C4-2B (cell line): Measurements from ENCODE around the gene PRUNE2.

Experiments used
- ZFX ChIP-seq: fragments of 450-650 bp; IDR thresholded peaks from 2 replicates; pipeline ENCODE4 v1.6.1; 2017
- TF ChIP-seq, protein P1 (sequence below): fragments of 450-650 bp; conservative IDR thresholded peaks from 2 replicates; pipeline ENCODE4 v1.5.1; 2017; ENCODE audit warnings: mild to moderate bottlenecking

- TF ChIP-seq, protein P1, sequence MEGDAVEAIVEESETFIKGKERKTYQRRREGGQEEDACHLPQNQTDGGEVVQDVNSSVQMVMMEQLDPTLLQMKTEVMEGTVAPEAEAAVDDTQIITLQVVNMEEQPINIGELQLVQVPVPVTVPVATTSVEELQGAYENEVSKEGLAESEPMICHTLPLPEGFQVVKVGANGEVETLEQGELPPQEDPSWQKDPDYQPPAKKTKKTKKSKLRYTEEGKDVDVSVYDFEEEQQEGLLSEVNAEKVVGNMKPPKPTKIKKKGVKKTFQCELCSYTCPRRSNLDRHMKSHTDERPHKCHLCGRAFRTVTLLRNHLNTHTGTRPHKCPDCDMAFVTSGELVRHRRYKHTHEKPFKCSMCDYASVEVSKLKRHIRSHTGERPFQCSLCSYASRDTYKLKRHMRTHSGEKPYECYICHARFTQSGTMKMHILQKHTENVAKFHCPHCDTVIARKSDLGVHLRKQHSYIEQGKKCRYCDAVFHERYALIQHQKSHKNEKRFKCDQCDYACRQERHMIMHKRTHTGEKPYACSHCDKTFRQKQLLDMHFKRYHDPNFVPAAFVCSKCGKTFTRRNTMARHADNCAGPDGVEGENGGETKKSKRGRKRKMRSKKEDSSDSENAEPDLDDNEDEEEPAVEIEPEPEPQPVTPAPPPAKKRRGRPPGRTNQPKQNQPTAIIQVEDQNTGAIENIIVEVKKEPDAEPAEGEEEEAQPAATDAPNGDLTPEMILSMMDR, result no peak
- no peak for TF ChIP-seq ZFX
These were observed 32.1 kb downstream of the PRUNE2 start for GRCh38 chr9:76873821-76874220.
